COR-L47 (cell line): ENCODE measurements around the gene FAM174C.
A peak's percentile ranks its signal among the peaks of the same experiment; 100 is the strongest.

Experiments used
- DNase-seq: peaks from one replicate; lab custom pipeline; 2025; lab: John Stamatoyannopoulos, UW

Gene FAM174C

GRCh38 chr19:1275260-1275975 is at the start of gene FAM174C:
FAM174C (plus strand) TSS chr19:1275530; CDS start chr19:1275550, 20 bp downstream.
- peak; percentile 98 for DNase-seq

- no peak for DNase-seq
Measured at GRCh38 chr19:1226227-1226518, 49.2 kb upstream of the FAM174C start.

- no peak for DNase-seq
Measured at GRCh38 chr19:1226522-1227303, 48.6 kb upstream of the FAM174C start.

GRCh38 chr19:1227304-1228054 is 47.9 kb upstream of the FAM174C start:
- DNase-seq = no peak

- no peak for DNase-seq
Measured at GRCh38 chr19:1228161-1228957, 47.0 kb upstream of the FAM174C start.

- DNase-seq = no peak
Measured at GRCh38 chr19:1229056-1229923, 46.0 kb upstream of the FAM174C start.

- no peak for DNase-seq
Measured at GRCh38 chr19:1229924-1230782, 45.2 kb upstream of the FAM174C start.

- DNase-seq = no peak
Measured at GRCh38 chr19:1230783-1231489, 44.4 kb upstream of the FAM174C start.

GRCh38 chr19:1231729-1232637 is 43.3 kb upstream of the FAM174C start:
- DNase-seq = no peak

GRCh38 chr19:1232652-1233072 is 42.7 kb upstream of the FAM174C start:
- no peak for DNase-seq

GRCh38 chr19:1233115-1233667 is 42.1 kb upstream of the FAM174C start:
- DNase-seq = no peak

GRCh38 chr19:1234051-1234954 is 41.0 kb upstream of the FAM174C start:
- no peak for DNase-seq

GRCh38 chr19:1234955-1235380 is 40.4 kb upstream of the FAM174C start:
- no peak for DNase-seq

- DNase-seq = no peak
Measured at GRCh38 chr19:1235625-1236538, 39.4 kb upstream of the FAM174C start.

GRCh38 chr19:1236576-1236975 is 38.8 kb upstream of the FAM174C start:
- DNase-seq = peak; percentile 48
